ENCODE data around the gene TSACC. TPM values are rescaled to one million over a fixed set of nuclear protein-coding genes. Genes with fewer than 3 reads are reported as not detected.
A peak's percentile ranks its signal among the peaks of the same experiment; 100 is the strongest.

The TSACC gene
- total and polyA plus RNA-seq, 9 of the 15 experiments (the other 6 are each of a cell fraction or from before 2014, with no cell fraction given) = 0.45 to 7.4 (median 2.6) TPM

DNA sequence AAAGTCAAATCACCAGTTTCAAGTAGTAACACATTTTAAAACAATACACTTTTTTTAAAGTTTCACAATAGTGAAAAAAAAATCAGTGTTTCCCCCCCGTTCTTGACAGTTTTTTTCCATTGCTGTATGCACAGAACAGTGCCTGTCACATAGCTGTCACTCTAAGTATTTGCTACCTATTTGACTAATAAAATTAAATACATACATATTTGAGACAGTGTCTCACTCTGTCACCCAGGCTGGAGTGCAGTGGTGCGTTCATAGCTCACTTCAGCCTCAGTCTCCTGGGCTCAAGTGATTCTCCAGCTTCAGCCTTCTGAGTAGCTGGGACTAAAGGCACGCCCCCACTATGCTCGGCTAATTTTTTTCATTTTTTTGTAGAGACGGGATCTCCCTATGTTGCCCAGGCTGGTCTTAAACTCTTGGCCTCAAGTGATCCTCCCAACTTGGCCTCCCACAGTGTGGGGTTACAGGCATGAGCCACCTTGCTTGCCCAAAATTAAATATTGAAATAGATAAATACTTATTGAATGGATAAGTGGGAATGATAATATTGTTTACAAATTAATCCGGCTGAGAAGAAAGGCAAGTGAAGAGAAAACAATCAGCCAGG, 18.0 kb downstream of the TSACC start:
- FAIRE-seq (no peak), ATAC-seq (no peak), DNase-seq (ENCODE audit: extremely low read depth in 1 of 4, low spot score in 3 of 4) (no peak)
- intact Hi-C loops (cut with micrococcal nuclease) (no loop called here), in situ Hi-C loops (cut with MboI) (no loop called here)
- H4K20me1 ChIP-seq (replicated peaks; ENCODE audit: control insufficient read depth, insufficient read depth, low read length) = no peaks in the 10 kb centered on the region
- TF ChIP-seq, protein P1, sequence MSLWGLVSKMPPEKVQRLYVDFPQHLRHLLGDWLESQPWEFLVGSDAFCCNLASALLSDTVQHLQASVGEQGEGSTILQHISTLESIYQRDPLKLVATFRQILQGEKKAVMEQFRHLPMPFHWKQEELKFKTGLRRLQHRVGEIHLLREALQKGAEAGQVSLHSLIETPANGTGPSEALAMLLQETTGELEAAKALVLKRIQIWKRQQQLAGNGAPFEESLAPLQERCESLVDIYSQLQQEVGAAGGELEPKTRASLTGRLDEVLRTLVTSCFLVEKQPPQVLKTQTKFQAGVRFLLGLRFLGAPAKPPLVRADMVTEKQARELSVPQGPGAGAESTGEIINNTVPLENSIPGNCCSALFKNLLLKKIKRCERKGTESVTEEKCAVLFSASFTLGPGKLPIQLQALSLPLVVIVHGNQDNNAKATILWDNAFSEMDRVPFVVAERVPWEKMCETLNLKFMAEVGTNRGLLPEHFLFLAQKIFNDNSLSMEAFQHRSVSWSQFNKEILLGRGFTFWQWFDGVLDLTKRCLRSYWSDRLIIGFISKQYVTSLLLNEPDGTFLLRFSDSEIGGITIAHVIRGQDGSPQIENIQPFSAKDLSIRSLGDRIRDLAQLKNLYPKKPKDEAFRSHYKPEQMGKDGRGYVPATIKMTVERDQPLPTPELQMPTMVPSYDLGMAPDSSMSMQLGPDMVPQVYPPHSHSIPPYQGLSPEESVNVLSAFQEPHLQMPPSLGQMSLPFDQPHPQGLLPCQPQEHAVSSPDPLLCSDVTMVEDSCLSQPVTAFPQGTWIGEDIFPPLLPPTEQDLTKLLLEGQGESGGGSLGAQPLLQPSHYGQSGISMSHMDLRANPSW (CRISPR knock-in tag; IDR thresholded peaks at IDR 0.05) = no peak
- TF ChIP-seq HNRNPK (IDR thresholded peaks at IDR 0.05; ENCODE audit: low read depth, low read length, poor library complexity, severe bottlenecking) = no peak
- TF ChIP-seq TOE1 (IDR thresholded peaks at IDR 0.05; ENCODE audit: borderline replicate concordance) = no peak
- TF ChIP-seq TOE1 (CRISPR knock-in tag; IDR thresholded peaks at IDR 0.05; ENCODE audit: borderline replicate concordance, low read depth) = no peak
- no peak for TF ChIP-seq ILK (tag; IDR thresholded peaks at IDR 0.05; ENCODE audit: borderline replicate concordance, low read depth)
- no peak for TF ChIP-seq EHMT2 (IDR thresholded peaks at IDR 0.05)
- TF ChIP-seq NONO (IDR thresholded peaks at IDR 0.05; ENCODE audit: low read depth in 2 of 2, low read length in 1 of 2) = no peak
- no peak for TF ChIP-seq HEY1 (CRISPR knock-in tag; IDR thresholded peaks at IDR 0.05; ENCODE audit: borderline replicate concordance)
- TF ChIP-seq SIRT6 (IDR thresholded peaks at IDR 0.05; ENCODE audit: low read depth, low read length) = no peak
- no peak for TF ChIP-seq CBX5 (IDR thresholded peaks at IDR 0.05; ENCODE audit: borderline replicate concordance, low read depth)
- WGBS (ENCODE audit: insufficient coverage, low coverage, missing lambda C conversion rate) = 12% methylated on average over 6 of the region's 6 CpGs
- POLR2A ChIA-PET = interaction anchor here (0.5 to 0.9 kb wide), 2 partner anchors 8 to 9 kb away, joined by 3 to 5 read pairs; no protein-coding TSS in a partner anchor
- no peaks in the 10 kb centered on the region for H3K36me3 ChIP-seq (ENCODE audit: control insufficient read depth, insufficient read depth, low read length)
- BruUV-seq (replicated peaks) = no TSS peak
- no peak overlapping the region for H2AFZ ChIP-seq (ENCODE audit: low read depth, low read length)
- H3K4me1 ChIP-seq (replicated peaks in 1 of 2; ENCODE audit: control insufficient read depth in 2 of 2, insufficient read depth in 2 of 2, low read length in 2 of 2) = peaks cover 0 to 6% of the 10 kb centered on the region in 2 experiments; a peak in 2 of 5 replicates
- no peak overlapping the region for H3K4me3 ChIP-seq
- H3K79me2 ChIP-seq (ENCODE audit: control insufficient read depth, insufficient read depth, low read length) = no peaks in the 10 kb centered on the region
- H3K9me3 ChIP-seq (replicated peaks; ENCODE audit: control insufficient read depth, insufficient read depth, low read depth, low read length) = no peaks in the 10 kb centered on the region
- H3K9me1 ChIP-seq (ENCODE audit: control insufficient read depth, insufficient read depth, low read length) = no peaks in the 10 kb centered on the region
- H3K27ac ChIP-seq (ENCODE audit: extremely low read depth, low read depth, low read length) = no peak overlapping the region
- peak overlapping the region in 1 of 2 experiments; percentile 80; a peak in 1 of 4 replicates for H3K9ac ChIP-seq (ENCODE audit: insufficient read depth in 1 of 2, low read depth in 2 of 2, low read length in 2 of 2)
- H3K4me2 ChIP-seq (ENCODE audit: insufficient read depth, low read length) = peak overlapping the region; percentile 41; the same call in 1 of the 2 replicates
- H3K27me3 ChIP-seq (ENCODE audit: control insufficient read depth in 2 of 2, insufficient read depth in 2 of 2, low read length in 2 of 2) = peaks cover 20 to 22% of the 10 kb centered on the region in 2 experiments
- CTCF ChIA-PET (ENCODE audit: low intra/inter-chr PET ratio) = interaction anchor here (2.8 kb wide), 1 partner anchor 89 kb away, joined by 23 read pairs; no protein-coding TSS in a partner anchor

Measured in K562 (cell line).